Caco-2 (cell line): ENCODE measurements around the gene CC2D1A. TPM values are rescaled to one million over a fixed set of nuclear protein-coding genes. Genes with fewer than 3 reads are reported as not detected.

Experiments used
- BruUV-seq: library from RNA; stranded (reverse); fragments of 400-500 nt; replicated peaks from 2 replicates; lab custom pipeline; 2021; lab: Mats Ljungman, UMichigan
- CTCF ChIA-PET: fragments of 300-600 bp; sonication (Branson Sonifier 250); formaldehyde crosslinking; loops from one replicate; lab custom pipeline; 2022; ENCODE audit warnings: antibody characterized with exemption; lab: Charles Lee
- POLR2A ChIA-PET: fragments of 300-600 bp; sonication (Branson Sonifier 250); formaldehyde crosslinking; loops from one replicate; lab custom pipeline; 2022; ENCODE audit warnings: antibody characterized with exemption; lab: Charles Lee
- DNase-seq, 2 experiments: peaks; one replicate each; pipeline versions ENCODE4 v3.0.0 to v3.0.0-alpha.2; 2020 to 2022
- H3K27me3 ChIP-seq: replicated peaks from 2 replicates; pipeline ENCODE4 v1.6.0; 2011; ENCODE audit warnings: low read length; ENCODE audit not compliant: control insufficient read depth, insufficient read depth
- H3K36me3 ChIP-seq: 2 replicates; pipeline ENCODE4 v1.5.1; 2011; ENCODE audit warnings: low read length; ENCODE audit not compliant: control insufficient read depth, insufficient read depth
- H3K4me1 ChIP-seq: fragments of 250-450 bp; sonication (Bioruptor Pico); 2 replicates; pipeline ENCODE4 v1.5.1; 2020; ENCODE audit warnings: mild to moderate bottlenecking
- H3K4me3 ChIP-seq: 2 replicates; pipeline ENCODE4 v1.5.1; 2011; ENCODE audit warnings: low read depth, mild to moderate bottlenecking, control low read depth, low read length
- H3K9me3 ChIP-seq: fragments of 250-450 bp; sonication (Bioruptor Pico); 2 replicates; pipeline ENCODE4 v1.5.1; 2020; ENCODE audit warnings: mild to moderate bottlenecking, moderate library complexity
- H3K27ac Mint-ChIP-seq: one replicate; pipeline ENCODE4 v1.8.0; 2022; ENCODE audit warnings: mixed read lengths; ENCODE audit not compliant: unreplicated experiment
- H3K27me3 Mint-ChIP-seq: one replicate; pipeline ENCODE4 v1.8.0; 2022; ENCODE audit warnings: mixed read lengths; ENCODE audit not compliant: insufficient read depth, unreplicated experiment
- H3K36me3 Mint-ChIP-seq: one replicate; pipeline ENCODE4 v1.8.0; 2022; ENCODE audit warnings: mild to moderate bottlenecking, mixed read lengths; ENCODE audit not compliant: insufficient read depth, unreplicated experiment
- H3K4me1 Mint-ChIP-seq: one replicate; pipeline ENCODE4 v1.8.0; 2022; ENCODE audit warnings: low read depth, mixed read lengths; ENCODE audit not compliant: unreplicated experiment
- H3K4me3 Mint-ChIP-seq: one replicate; pipeline ENCODE4 v1.8.0; 2022; ENCODE audit warnings: mild to moderate bottlenecking, moderate library complexity, mixed read lengths; ENCODE audit not compliant: unreplicated experiment
- H3K9me3 Mint-ChIP-seq: one replicate; pipeline ENCODE4 v1.8.0; 2022; ENCODE audit warnings: mixed read lengths; ENCODE audit not compliant: unreplicated experiment
- CTCF ChIP-seq, 2 experiments: fragments of 200-600 bp in 1 of 2; IDR thresholded peaks; 1 replicate in 1 of 2; 2 replicates in 1 of 2; pipeline versions ENCODE4 v1.5.1 to v1.8.0; 2011 to 2022; ENCODE audit warnings: antibody characterized with exemption in 1 of 2, control low read depth in 1 of 2, inconsistent platforms in 1 of 2, low read depth in 1 of 2, low read length in 1 of 2, mild to moderate bottlenecking in 1 of 2, moderate library complexity in 1 of 2; ENCODE audit not compliant: insufficient read depth in 1 of 2, severe bottlenecking in 1 of 2, unreplicated experiment in 1 of 2
- intact Hi-C: fragments of 100-400 bp; cut with micrococcal nuclease; formaldehyde crosslinking; loops from one replicate; pipeline ENCODE4 v1.10.0; 2022; ENCODE audit not compliant: unreplicated experiment
- total RNA-seq: library from RNA; stranded (reverse); gene quantifications from 2 replicates; pipeline ENCODE4 v1.2.3, GENCODE V29; 2022

Gene CC2D1A
- total RNA-seq, 1 experiment from 2014 or later, result 48.2 TPM

GRCh38 chr19:13956365-13956744 is 50.4 kb downstream of the CC2D1A start:
- Mint-ChIP-seq H3K27me3 (no peaks in the 10 kb centered on the region), H3K27ac (no peak overlapping the region), H3K4me1 (no peaks in the 10 kb centered on the region), H3K4me3 (no peak overlapping the region), H3K9me3 (no peaks in the 10 kb centered on the region), H3K36me3 (peaks cover 41% of the 10 kb centered on the region)
- no peak for DNase-seq
- no peaks in the 10 kb centered on the region for H3K9me3 ChIP-seq
- intact Hi-C loops, result no loop called here
- 0 out of 2 replicates have a peak, but pooled peaks cover 6% of the 10 kb centered on the region for H3K4me1 ChIP-seq
- peaks cover 5% of the 10 kb centered on the region for H3K36me3 ChIP-seq
- TF ChIP-seq CTCF (IDR thresholded peaks at IDR 0.05; ENCODE audit: insufficient read depth in 1 of 2, low read depth in 1 of 2, low read length in 1 of 2, severe bottlenecking in 1 of 2, unreplicated experiment in 1 of 2), result no peak
- BruUV-seq, result no TSS peak
- H3K27me3 ChIP-seq, result no peaks in the 10 kb centered on the region
- H3K4me3 ChIP-seq, result no peak overlapping the region
- ChIA-PET POLR2A (no interaction called here), CTCF (no interaction called here)

GRCh38 chr19:13957051-13957450 is 51.0 kb downstream of the CC2D1A start:
- Histone ChIP-seq H3K4me1 (0 out of 2 replicates have a peak, but pooled peaks cover 6% of the 10 kb centered on the region), H3K36me3 (peaks cover 5% of the 10 kb centered on the region), H3K27me3 (no peaks in the 10 kb centered on the region), H3K9me3 (no peaks in the 10 kb centered on the region), H3K4me3 (no peak overlapping the region)
- Mint-ChIP-seq H3K4me1 (no peaks in the 10 kb centered on the region), H3K4me3 (no peak overlapping the region), H3K27me3 (no peaks in the 10 kb centered on the region), H3K27ac (no peak overlapping the region), H3K9me3 (no peaks in the 10 kb centered on the region), H3K36me3 (peaks cover 42% of the 10 kb centered on the region)
- BruUV-seq, result no TSS peak
- DNase-seq, result no peak
- POLR2A ChIA-PET, result no interaction called here
- CTCF ChIA-PET, result interaction anchor here (0.6 kb wide), 1 partner anchor 115 kb away, joined by 4 read pairs; no protein-coding TSS in a partner anchor
- no peak for TF ChIP-seq CTCF (IDR thresholded peaks at IDR 0.05; ENCODE audit: insufficient read depth in 1 of 2, low read depth in 1 of 2, low read length in 1 of 2, severe bottlenecking in 1 of 2, unreplicated experiment in 1 of 2)
- intact Hi-C loops, result no loop called here

GRCh38 chr19:13958043-13958442 is 52.0 kb downstream of the CC2D1A start:
- H3K9me3 ChIP-seq, result no peaks in the 10 kb centered on the region
- peaks cover 5% of the 10 kb centered on the region for H3K36me3 ChIP-seq
- H3K4me1 ChIP-seq, result 0 out of 2 replicates have a peak, but pooled peaks cover 4% of the 10 kb centered on the region
- no peak overlapping the region for H3K27ac Mint-ChIP-seq
- TF ChIP-seq CTCF (IDR thresholded peaks at IDR 0.05; ENCODE audit: insufficient read depth in 1 of 2, low read depth in 1 of 2, low read length in 1 of 2, severe bottlenecking in 1 of 2, unreplicated experiment in 1 of 2), result no peak
- H3K36me3 Mint-ChIP-seq, result peaks cover 42% of the 10 kb centered on the region
- ChIA-PET CTCF (no interaction called here), POLR2A (no interaction called here)
- no peaks in the 10 kb centered on the region for H3K27me3 Mint-ChIP-seq
- H3K4me3 Mint-ChIP-seq, result no peak overlapping the region
- H3K4me3 ChIP-seq, result no peak overlapping the region
- no peaks in the 10 kb centered on the region for H3K9me3 Mint-ChIP-seq
- H3K4me1 Mint-ChIP-seq, result no peaks in the 10 kb centered on the region
- BruUV-seq, result no TSS peak
- no peak for DNase-seq
- H3K27me3 ChIP-seq, result no peaks in the 10 kb centered on the region
- intact Hi-C loops, result no loop called here
